Suprapubic skin (tissue), 4 donors: Measurements from ENCODE around the gene SCRN1. TPM values are rescaled to one million over a fixed set of nuclear protein-coding genes. Genes with fewer than 3 reads are reported as not detected.

Experiments used
- DNase-seq, 2 donors: peaks; one replicate each; pipeline ENCODE4 v3.0.0-alpha.2; 2019; ENCODE audit warnings: low spot score in 2 of 2
- H3K27ac ChIP-seq: fragments of 200-600 bp; sonication (generic); one replicate; pipeline ENCODE4 v1.5.1; 2019
- H3K27me3 ChIP-seq: fragments of 200-600 bp; sonication (generic); one replicate; pipeline ENCODE4 v1.5.1; 2019
- H3K36me3 ChIP-seq: fragments of 200-600 bp; sonication (generic); one replicate; pipeline ENCODE4 v1.5.1; 2019
- H3K4me1 ChIP-seq: fragments of 200-600 bp; sonication (generic); one replicate; pipeline ENCODE4 v1.5.1; 2019
- H3K4me3 ChIP-seq: fragments of 200-600 bp; sonication (generic); one replicate; pipeline ENCODE4 v1.5.1; 2019; ENCODE audit warnings: mild to moderate bottlenecking
- H3K9me3 ChIP-seq: fragments of 200-600 bp; sonication (generic); one replicate; pipeline ENCODE4 v1.5.1; 2019
- CTCF ChIP-seq, 2 donors: fragments of 200-600 bp in 1 of 2; fragments of 450-650 bp in 1 of 2; sonication (generic) in 1 of 2; IDR thresholded peaks; one replicate each; pipeline ENCODE4 v1.5.1; 2016 to 2019; ENCODE audit warnings: antibody characterized with exemption in 2 of 2, mild to moderate bottlenecking in 1 of 2, moderate library complexity in 1 of 2
- EP300 ChIP-seq: sonication (generic); formaldehyde crosslinking; IDR thresholded peaks from one replicate; pipeline ENCODE4 v1.6.1; 2017; ENCODE audit warnings: antibody characterized with exemption
- POLR2A ChIP-seq, 2 donors: fragments of 450-650 bp; IDR thresholded peaks; one replicate each; pipeline ENCODE4 v1.6.1; 2017; ENCODE audit warnings: antibody characterized with exemption in 2 of 2, mild to moderate bottlenecking in 2 of 2, moderate library complexity in 2 of 2
- POLR2AphosphoS5 ChIP-seq, 3 donors: sonication (generic); formaldehyde crosslinking; IDR thresholded peaks; one replicate each; pipeline ENCODE4 v1.6.1; 2017; ENCODE audit warnings: antibody characterized with exemption in 3 of 3
- WGBS: methylation state at CpG from one replicate; pipeline ENCODE4 v1.1.5; 2018; 5-methylcytosine and 5-hydroxymethylcytosine counted together
- total RNA-seq, 4 donors: library from RNA; depleted of rRNA; stranded (reverse); fragments of >200 nt; gene quantifications; one replicate each; pipeline ENCODE4 v1.1.0, GENCODE V29; 2016

Gene SCRN1
- total RNA-seq, 4 donors from 2014 or later, result 10.8 to 26.0 (median 15.0) TPM

- H3K27me3 ChIP-seq, result no peaks in the 10 kb centered on the region
- H3K36me3 ChIP-seq, result peaks cover 39% of the 10 kb centered on the region
- DNase-seq, result no peak
- 92% methylated on average over 4 of the region's 4 CpGs for WGBS
- no peak overlapping the region for H3K4me3 ChIP-seq
- H3K27ac ChIP-seq, result no peak overlapping the region
- no peaks in the 10 kb centered on the region for H3K4me1 ChIP-seq
- no peaks in the 10 kb centered on the region for H3K9me3 ChIP-seq
- TF ChIP-seq POLR2A (IDR thresholded peaks at IDR 0.05) (no peak), POLR2AphosphoS5 (IDR thresholded peaks at IDR 0.05) (no peak), CTCF (IDR thresholded peaks at IDR 0.05) (no peak), EP300 (no peak)
Observed at GRCh38 chr7:29945259-29945809, 44.3 kb downstream of the SCRN1 start.

- no peaks in the 10 kb centered on the region for H3K9me3 ChIP-seq
- no peak overlapping the region for H3K4me3 ChIP-seq
- WGBS, result 98% methylated on average over 2 of the region's 2 CpGs
- no peak for DNase-seq
- H3K27me3 ChIP-seq, result no peaks in the 10 kb centered on the region
- TF ChIP-seq CTCF (IDR thresholded peaks at IDR 0.05) (no peak), POLR2A (IDR thresholded peaks at IDR 0.05) (no peak), EP300 (no peak), POLR2AphosphoS5 (IDR thresholded peaks at IDR 0.05) (no peak)
- H3K36me3 ChIP-seq, result peaks cover 63% of the 10 kb centered on the region
- no peaks in the 10 kb centered on the region for H3K4me1 ChIP-seq
- H3K27ac ChIP-seq, result no peak overlapping the region
Observed at GRCh38 chr7:29940199-29940598, 49.4 kb downstream of the SCRN1 start.

- peaks cover 51% of the 10 kb centered on the region for H3K36me3 ChIP-seq
Observed at GRCh38 chr7:29937132-29937531, 52.5 kb downstream of the SCRN1 start.

GRCh38 chr7:29935111-29935510 is 54.5 kb downstream of the SCRN1 start:
- Histone ChIP-seq H3K4me1 (no peaks in the 10 kb centered on the region), H3K27me3 (no peaks in the 10 kb centered on the region), H3K27ac (no peak overlapping the region), H3K4me3 (no peak overlapping the region), H3K36me3 (peaks cover 39% of the 10 kb centered on the region), H3K9me3 (no peaks in the 10 kb centered on the region)
- TF ChIP-seq POLR2A (IDR thresholded peaks at IDR 0.05) (no peak), CTCF (IDR thresholded peaks at IDR 0.05) (no peak), POLR2AphosphoS5 (IDR thresholded peaks at IDR 0.05) (no peak), EP300 (no peak)
- DNase-seq, result no peak
- WGBS, result 93% methylated on average over 2 of the region's 2 CpGs

More at GRCh38 chr7:29937132-29937531, 52.5 kb downstream of the SCRN1 start:
- TF ChIP-seq POLR2AphosphoS5 (IDR thresholded peaks at IDR 0.05), result no peak
- TF ChIP-seq CTCF (IDR thresholded peaks at IDR 0.05), result no peak
- no peak for TF ChIP-seq POLR2A (IDR thresholded peaks at IDR 0.05)
- TF ChIP-seq EP300, result no peak
- H3K4me1 ChIP-seq, result no peaks in the 10 kb centered on the region
- H3K9me3 ChIP-seq, result no peaks in the 10 kb centered on the region
- no peak for DNase-seq
- H3K27ac ChIP-seq, result no peak overlapping the region
- H3K27me3 ChIP-seq, result no peaks in the 10 kb centered on the region
- H3K4me3 ChIP-seq, result no peak overlapping the region
- 96% methylated on average over 3 of the region's 3 CpGs for WGBS

GRCh38 chr7:29929018-29929807 is 60.4 kb downstream of the SCRN1 start:
- Histone ChIP-seq H3K4me3 (no peak overlapping the region), H3K27ac (no peak overlapping the region), H3K9me3 (no peaks in the 10 kb centered on the region), H3K4me1 (no peaks in the 10 kb centered on the region), H3K36me3 (peaks cover 5% of the 10 kb centered on the region), H3K27me3 (no peaks in the 10 kb centered on the region)
- no peak for TF ChIP-seq POLR2A (IDR thresholded peaks at IDR 0.05)
- no peak for TF ChIP-seq CTCF (IDR thresholded peaks at IDR 0.05)
- TF ChIP-seq POLR2AphosphoS5 (IDR thresholded peaks at IDR 0.05), result no peak
- TF ChIP-seq EP300, result no peak
- 86% methylated on average over 10 of the region's 17 CpGs for WGBS
- no peak for DNase-seq
